Prostate gland (tissue), 2 donors: ENCODE measurements around the gene ZNF319.

Experiments
- POLR2A ChIP-seq: fragments of 450-650 bp; IDR thresholded peaks from one replicate; pipeline ENCODE4 v1.6.1; 2016; ENCODE audit warnings: antibody characterized with exemption, mild to moderate bottlenecking
- POLR2AphosphoS5 ChIP-seq: sonication (generic); formaldehyde crosslinking; IDR thresholded peaks from one replicate; pipeline ENCODE4 v1.6.1; 2017; ENCODE audit warnings: antibody characterized with exemption
- TF ChIP-seq, protein P1 (sequence below), 4 experiments: fragments of 200-600 bp in 2 of 4; fragments of 450-650 bp in 2 of 4; sonication (generic) in 2 of 4; IDR thresholded peaks; 1 replicate in 3 of 4; 2 replicates in 1 of 4; pipeline ENCODE4 v1.5.1; 2016 to 2019; ENCODE audit warnings: antibody characterized with exemption in 4 of 4, mild to moderate bottlenecking in 2 of 4, moderate library complexity in 2 of 4

DNA sequence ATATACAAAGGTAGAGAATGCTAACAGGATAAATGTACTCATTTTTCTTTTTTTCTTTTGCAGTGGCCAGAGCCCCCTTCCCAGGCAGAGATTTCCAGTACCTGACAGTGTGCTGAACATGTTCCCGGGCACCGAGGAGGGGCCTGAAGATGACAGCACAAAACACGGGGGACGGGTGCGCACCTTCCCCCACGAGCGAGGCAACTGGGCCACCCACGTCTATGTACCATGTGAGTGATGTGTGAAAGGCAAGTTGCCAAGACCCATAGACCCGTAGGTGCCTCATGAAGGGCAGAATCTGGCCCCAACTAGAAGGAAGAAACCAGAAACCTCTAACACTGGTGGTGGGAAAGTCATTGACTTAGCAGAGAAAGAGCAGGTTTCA, 1.9 kb upstream of the ZNF319 start:
- TF ChIP-seq, protein P1, sequence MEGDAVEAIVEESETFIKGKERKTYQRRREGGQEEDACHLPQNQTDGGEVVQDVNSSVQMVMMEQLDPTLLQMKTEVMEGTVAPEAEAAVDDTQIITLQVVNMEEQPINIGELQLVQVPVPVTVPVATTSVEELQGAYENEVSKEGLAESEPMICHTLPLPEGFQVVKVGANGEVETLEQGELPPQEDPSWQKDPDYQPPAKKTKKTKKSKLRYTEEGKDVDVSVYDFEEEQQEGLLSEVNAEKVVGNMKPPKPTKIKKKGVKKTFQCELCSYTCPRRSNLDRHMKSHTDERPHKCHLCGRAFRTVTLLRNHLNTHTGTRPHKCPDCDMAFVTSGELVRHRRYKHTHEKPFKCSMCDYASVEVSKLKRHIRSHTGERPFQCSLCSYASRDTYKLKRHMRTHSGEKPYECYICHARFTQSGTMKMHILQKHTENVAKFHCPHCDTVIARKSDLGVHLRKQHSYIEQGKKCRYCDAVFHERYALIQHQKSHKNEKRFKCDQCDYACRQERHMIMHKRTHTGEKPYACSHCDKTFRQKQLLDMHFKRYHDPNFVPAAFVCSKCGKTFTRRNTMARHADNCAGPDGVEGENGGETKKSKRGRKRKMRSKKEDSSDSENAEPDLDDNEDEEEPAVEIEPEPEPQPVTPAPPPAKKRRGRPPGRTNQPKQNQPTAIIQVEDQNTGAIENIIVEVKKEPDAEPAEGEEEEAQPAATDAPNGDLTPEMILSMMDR (IDR thresholded peaks at IDR 0.05), result no peak
- TF ChIP-seq POLR2A (no peak), POLR2AphosphoS5 (no peak)
